Measurements from ENCODE around the gene CRAMP1.

DNA sequence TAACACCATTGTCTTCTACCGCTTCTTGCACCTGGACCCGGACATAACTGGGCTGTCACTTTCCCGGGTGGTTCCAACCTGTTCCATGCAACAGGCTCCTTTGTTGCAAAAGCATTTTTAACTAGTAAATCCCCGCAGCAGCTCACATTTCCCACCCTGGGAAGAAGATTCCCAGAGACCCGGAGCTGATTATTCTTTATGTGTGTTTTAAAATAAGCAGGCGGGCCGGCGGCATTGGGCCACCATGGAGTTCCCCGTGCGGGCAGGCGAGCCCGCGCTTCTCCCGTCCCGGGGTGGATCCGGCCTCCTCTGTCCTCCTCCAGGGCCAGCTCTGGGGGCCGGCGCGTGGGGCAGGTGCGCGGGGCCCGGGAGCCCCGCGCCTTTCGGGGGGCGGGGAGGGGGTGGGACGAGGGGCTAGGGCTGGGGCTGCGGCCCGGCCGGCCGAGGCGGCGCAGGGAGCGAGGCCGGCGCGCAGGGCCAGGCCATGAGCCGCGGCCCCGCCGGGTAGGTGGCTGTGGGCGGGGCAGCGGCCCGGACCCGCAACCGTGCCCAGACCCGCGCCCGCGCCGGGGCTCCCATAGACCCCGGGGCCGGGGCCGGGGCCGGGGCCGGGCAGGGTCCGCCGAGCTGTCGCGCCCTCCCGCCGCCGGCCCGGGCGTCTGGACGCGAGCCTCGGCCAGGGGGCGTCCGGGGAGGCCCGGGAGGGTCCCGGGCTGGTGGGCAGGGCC, 1.7 kb downstream of the CRAMP1 start:
- TF ChIP-seq, protein P1, sequence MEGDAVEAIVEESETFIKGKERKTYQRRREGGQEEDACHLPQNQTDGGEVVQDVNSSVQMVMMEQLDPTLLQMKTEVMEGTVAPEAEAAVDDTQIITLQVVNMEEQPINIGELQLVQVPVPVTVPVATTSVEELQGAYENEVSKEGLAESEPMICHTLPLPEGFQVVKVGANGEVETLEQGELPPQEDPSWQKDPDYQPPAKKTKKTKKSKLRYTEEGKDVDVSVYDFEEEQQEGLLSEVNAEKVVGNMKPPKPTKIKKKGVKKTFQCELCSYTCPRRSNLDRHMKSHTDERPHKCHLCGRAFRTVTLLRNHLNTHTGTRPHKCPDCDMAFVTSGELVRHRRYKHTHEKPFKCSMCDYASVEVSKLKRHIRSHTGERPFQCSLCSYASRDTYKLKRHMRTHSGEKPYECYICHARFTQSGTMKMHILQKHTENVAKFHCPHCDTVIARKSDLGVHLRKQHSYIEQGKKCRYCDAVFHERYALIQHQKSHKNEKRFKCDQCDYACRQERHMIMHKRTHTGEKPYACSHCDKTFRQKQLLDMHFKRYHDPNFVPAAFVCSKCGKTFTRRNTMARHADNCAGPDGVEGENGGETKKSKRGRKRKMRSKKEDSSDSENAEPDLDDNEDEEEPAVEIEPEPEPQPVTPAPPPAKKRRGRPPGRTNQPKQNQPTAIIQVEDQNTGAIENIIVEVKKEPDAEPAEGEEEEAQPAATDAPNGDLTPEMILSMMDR (IDR thresholded peaks at IDR 0.05), result no peak
- no peak for TF ChIP-seq POLR2A (IDR thresholded peaks at IDR 0.05)
